Measurements from ENCODE around the gene TNFRSF17.
"Not testable (repeated sequence)": the region's sequence is repeated elsewhere in the genome, so short reads cannot be mapped to it uniquely, and the experiment has no call there.

GRCh38 chr16:11941945-11942344, 23.1 kb upstream of the TNFRSF17 start, which contains the start of gene NPIPB2:
- TF ChIP-seq CTCF (conservative IDR thresholded peaks at IDR 0.05 in 1 of 2, IDR thresholded peaks at IDR 0.05 in 1 of 2; ENCODE audit: low read depth in 1 of 2, low read length in 2 of 2); EZH2 (IDR thresholded peaks at IDR 0.05; ENCODE audit: low read length, missing control alignments): not testable (repeated sequence)

Data from fibroblast of lung (primary cell).